B cell (primary cell): ENCODE data around the gene AZI2. TPM values are rescaled to one million over a fixed set of nuclear protein-coding genes. Genes with fewer than 3 reads are reported as not detected.

Source experiments
- ATAC-seq: fragments of 200-7000 bp; cut with Tn5 transposase; one replicate; pipeline ENCODE4 v1.10.0; 2021; ENCODE audit warnings: low read depth, mild to moderate bottlenecking, moderate number of reproducible peaks, moderate library complexity
- CTCF ChIA-PET: fragments of 350-600 bp; sonication (Branson Sonifier 250); formaldehyde crosslinking; loops from one replicate; lab custom pipeline; 2021; ENCODE audit warnings: antibody characterized with exemption, inconsistent platforms; lab: Charles Lee
- POLR2A ChIA-PET: fragments of 350-600 bp; sonication (Branson Sonifier 250); formaldehyde crosslinking; loops from one replicate; lab custom pipeline; 2021; ENCODE audit warnings: antibody characterized with exemption; lab: Charles Lee
- DNase-seq: peaks from one replicate; pipeline ENCODE4 v3.0.0; 2013
- H2AFZ ChIP-seq: 2 replicates; pipeline ENCODE4 v1.6.1; 2012; ENCODE audit warnings: mild to moderate bottlenecking, low read depth, low read length; ENCODE audit not compliant: insufficient read depth, poor library complexity, severe bottlenecking
- H3K27ac ChIP-seq, 2 donors: 1 replicate in 1 of 2; 2 replicates in 1 of 2; pipeline ENCODE4 v1.5.1; 2012 to 2013; ENCODE audit warnings: low read length in 2 of 2, mild to moderate bottlenecking in 2 of 2, moderate library complexity in 1 of 2
- H3K27me3 ChIP-seq, 4 experiments: fragments of 200-600 bp in 1 of 4; sonication (generic) in 1 of 4; replicated peaks in 1 of 4; 1 replicate in 2 of 4; 2 replicates in 2 of 4; pipeline versions ENCODE4 v1.6.1 to v1.7.0; 2013 to 2016; ENCODE audit warnings: low read length in 3 of 4, mild to moderate bottlenecking in 2 of 4, mixed read lengths in 1 of 4, moderate library complexity in 1 of 4; ENCODE audit not compliant: insufficient read depth in 4 of 4, control insufficient read depth in 3 of 4; ENCODE audit errors: control extremely low read depth in 1 of 4
- H3K36me3 ChIP-seq, 2 experiments: replicated peaks in 1 of 2; 1 replicate in 1 of 2; 2 replicates in 1 of 2; pipeline versions ENCODE4 v1.6.1 to v1.7.1; 2013; ENCODE audit warnings: low read length in 1 of 2; ENCODE audit not compliant: insufficient read depth in 2 of 2, control insufficient read depth in 1 of 2; ENCODE audit errors: control extremely low read depth in 1 of 2, extremely low read depth in 1 of 2
- H3K4me1 ChIP-seq, 2 donors: fragments of 200-600 bp in 1 of 2; sonication (generic) in 1 of 2; 1 replicate in 1 of 2; 2 replicates in 1 of 2; pipeline versions ENCODE4 v1.5.1 to v1.6.1; 2013 to 2017; ENCODE audit warnings: low read length in 2 of 2; ENCODE audit not compliant: control insufficient read depth in 2 of 2, insufficient read depth in 2 of 2
- H3K4me2 ChIP-seq: replicated peaks from 2 replicates; pipeline ENCODE3; 2012; ENCODE audit warnings: mild to moderate bottlenecking, low read depth, low read length; ENCODE audit not compliant: poor library complexity, severe bottlenecking
- H3K4me3 ChIP-seq, 5 experiments: fragments of 200-600 bp in 1 of 5; sonication (generic) in 1 of 5; 1 replicate in 3 of 5; 2 replicates in 2 of 5; pipeline versions ENCODE4 v1.5.1 to v1.7.0; 2011 to 2016; ENCODE audit warnings: low read length in 4 of 5, mild to moderate bottlenecking in 4 of 5, low read depth in 2 of 5, control low read depth in 1 of 5, moderate library complexity in 1 of 5; ENCODE audit not compliant: insufficient read depth in 1 of 5; ENCODE audit errors: control extremely low read depth in 1 of 5, extremely low read depth in 1 of 5
- H3K79me2 ChIP-seq: fragments of 200-600 bp; sonication (generic); one replicate; pipeline ENCODE4 v1.6.0; 2016; ENCODE audit warnings: low read length; ENCODE audit not compliant: control insufficient read depth, insufficient read depth
- H3K9ac ChIP-seq: fragments of 200-600 bp; sonication (generic); 2 replicates; pipeline ENCODE4 v1.6.1; 2017; ENCODE audit warnings: mild to moderate bottlenecking, low read length, moderate library complexity
- H3K9me3 ChIP-seq, 3 donors: one replicate each; pipeline versions ENCODE4 v1.6.1 to v1.7.1; 2013; ENCODE audit warnings: low read length in 2 of 3; ENCODE audit not compliant: control insufficient read depth in 2 of 3, insufficient read depth in 1 of 3; ENCODE audit errors: control extremely low read depth in 1 of 3
- H4K20me1 ChIP-seq: 2 replicates; pipeline ENCODE4 v1.6.0; 2012; ENCODE audit warnings: mild to moderate bottlenecking, low read length; ENCODE audit not compliant: insufficient read depth, control insufficient read depth, poor library complexity, severe bottlenecking
- H3K27ac Mint-ChIP-seq: one replicate; pipeline ENCODE4 v1.8.0; 2021; ENCODE audit warnings: mixed read lengths
- H3K27me3 Mint-ChIP-seq: one replicate; pipeline ENCODE4 v1.8.0; 2021; ENCODE audit warnings: mixed read lengths
- H3K4me1 Mint-ChIP-seq: one replicate; pipeline ENCODE4 v1.8.0; 2021; ENCODE audit warnings: mixed read lengths
- H3K4me3 Mint-ChIP-seq: one replicate; pipeline ENCODE4 v1.8.0; 2021; ENCODE audit warnings: mixed read lengths
- H3K9me3 Mint-ChIP-seq: one replicate; pipeline ENCODE4 v1.8.0; 2022; ENCODE audit warnings: mixed read lengths; ENCODE audit not compliant: insufficient read depth
- CTCF ChIP-seq: fragments of 200-600 bp; IDR thresholded peaks from one replicate; pipeline ENCODE4 v1.8.0; 2022; ENCODE audit warnings: antibody characterized with exemption, mild to moderate bottlenecking
- EZH2 ChIP-seq: IDR thresholded peaks from 2 replicates; pipeline ENCODE4 v1.6.1; 2012; ENCODE audit warnings: borderline replicate concordance, low read depth, mild to moderate bottlenecking, moderate library complexity, low read length; ENCODE audit not compliant: insufficient read depth, poor library complexity, severe bottlenecking
- WGBS: methylation state at CpG from one replicate; pipeline ENCODE4 v1.1.5; 2013; ENCODE audit warnings: missing lambda C conversion rate; ENCODE audit not compliant: insufficient coverage; 5-methylcytosine and 5-hydroxymethylcytosine counted together
- intact Hi-C: fragments of 100-400 bp; cut with micrococcal nuclease; formaldehyde crosslinking; loops from one replicate; pipeline ENCODE4 v1.10.0; 2022
- polyA plus RNA-seq: library from polyadenylated mRNA; depleted of rRNA; stranded (reverse); fragments of >200 nt; gene quantifications from 2 replicates; pipeline ENCODE4 v1.2.3, GENCODE V29; 2012
- total RNA-seq, 2 donors: library from RNA; stranded (reverse); fragments of 120-200 nt in 1 of 2; gene quantifications; 1 replicate in 1 of 2; 2 replicates in 1 of 2; pipeline versions ENCODE4 v1.2.3 to v1.2.4, GENCODE V29; 2013 to 2022

The AZI2 gene
- total and polyA plus RNA-seq, 2 donors (not counting 1 experiment from before 2014, with no cell fraction given) = 7.1 to 21.1 TPM

GRCh38 chr3:28326458-28326926, 22.1 kb downstream of the AZI2 start:
- TF ChIP-seq CTCF (no peak), EZH2 (no peak)
- ChIA-PET CTCF (interaction anchor here (0.7 to 6.3 kb wide), 10 partner anchors 9 to 1014 kb away, joined by 3 to 112 read pairs (median 7); partner anchors contain the start of genes AZI2 and ZCWPW2), POLR2A (interaction anchor here (0.7 kb wide), 1 partner anchor 53 kb away, joined by 3 read pairs; no protein-coding TSS in a partner anchor)
- H3K4me2 ChIP-seq = no peak overlapping the region
- Mint-ChIP-seq H3K4me1 (no peaks in the 10 kb centered on the region), H3K27me3 (no peaks in the 10 kb centered on the region), H3K9me3 (no peaks in the 10 kb centered on the region), H3K4me3 (no peak overlapping the region), H3K27ac (no peak overlapping the region)
- no peak overlapping the region for H3K27ac ChIP-seq
- no peak overlapping the region for H3K4me3 ChIP-seq
- H3K79me2 ChIP-seq = no peaks in the 10 kb centered on the region
- no peaks in the 10 kb centered on the region for H3K9me3 ChIP-seq
- intact Hi-C loops = no loop called here
- H3K9ac ChIP-seq = no peak overlapping the region
- ATAC-seq (no peak), DNase-seq (no peak)
- no peaks in the 10 kb centered on the region for H3K27me3 ChIP-seq
- no CpG with 5 or more reads among the region's 2 CpGs for WGBS
- H4K20me1 ChIP-seq = no peaks in the 10 kb centered on the region
- H2AFZ ChIP-seq = no peak overlapping the region
- peaks cover 7 to 19% of the 10 kb centered on the region in 2 experiments for H3K36me3 ChIP-seq
- H3K4me1 ChIP-seq = no peaks in the 10 kb centered on the region

- Histone ChIP-seq H3K9ac (no peak overlapping the region), H3K9me3 (no peaks in the 10 kb centered on the region), H4K20me1 (no peaks in the 10 kb centered on the region), H3K27me3 (no peaks in the 10 kb centered on the region), H3K79me2 (no peaks in the 10 kb centered on the region), H3K4me2 (no peak overlapping the region), H3K27ac (no peak overlapping the region), H3K4me3 (no peak overlapping the region), H3K36me3 (peaks cover 9 to 19% of the 10 kb centered on the region in 2 experiments), H3K4me1 (no peaks in the 10 kb centered on the region), H2AFZ (no peak overlapping the region)
- intact Hi-C loops = no loop called here
- ChIA-PET CTCF (interaction anchor here (1.3 to 1.8 kb wide), 3 partner anchors 12 to 610 kb away, joined by 3 to 7 read pairs (median 6); partner anchors contain the start of genes AZI2 and ZCWPW2), POLR2A (no interaction called here)
- TF ChIP-seq CTCF = no peak
- TF ChIP-seq EZH2 = no peak
- H3K4me3 Mint-ChIP-seq = no peak overlapping the region
- no peak for ATAC-seq
- no peaks in the 10 kb centered on the region for H3K27me3 Mint-ChIP-seq
- no CpG with 5 or more reads among the region's 1 CpG for WGBS
- DNase-seq = no peak
- no peaks in the 10 kb centered on the region for H3K9me3 Mint-ChIP-seq
- no peaks in the 10 kb centered on the region for H3K4me1 Mint-ChIP-seq
- H3K27ac Mint-ChIP-seq = no peak overlapping the region
Measured at GRCh38 chr3:28322464-28322863, 26.2 kb downstream of the AZI2 start.
